HG02610 (cell line): ENCODE measurements around the gene TEX261.

Experiments used
- ATAC-seq: cut with Tn5 transposase; IDR thresholded peaks from one replicate; pipeline ENCODE4 v1.9.1; 2021; ENCODE audit warnings: mild to moderate bottlenecking, moderate library complexity; ENCODE audit not compliant: unreplicated experiment

TEX261 gene

GRCh38 chr2:70982971-70983370, 11.7 kb downstream of the TEX261 start:
- ATAC-seq = no peak

GRCh38 chr2:70981866-70982810, 12.5 kb downstream of the TEX261 start:
- ATAC-seq = no peak

- no peak for ATAC-seq
Measured at GRCh38 chr2:70981421-70981820, 13.3 kb downstream of the TEX261 start.

DNA sequence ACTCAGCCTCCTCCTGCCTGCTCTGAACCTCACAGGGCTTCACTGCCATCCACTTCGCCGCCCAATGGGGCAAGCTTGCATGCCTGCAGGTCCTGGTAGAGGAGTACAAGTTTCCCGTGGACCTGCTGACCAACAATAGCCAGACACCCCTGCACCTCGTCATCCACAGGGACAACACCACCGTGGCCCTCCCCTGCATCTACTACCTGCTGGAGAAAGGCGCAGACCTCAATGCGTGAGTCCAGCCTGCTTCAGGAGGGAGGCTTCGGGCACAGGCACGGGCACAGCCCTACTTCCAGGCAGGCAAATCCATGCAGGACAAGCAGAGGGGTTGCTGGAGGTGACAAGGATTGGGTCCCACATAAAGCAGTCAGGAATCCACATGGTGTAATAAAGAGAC, 15.0 kb downstream of the TEX261 start:
- ATAC-seq = no peak

GRCh38 chr2:70979180-70979488, 15.5 kb downstream of the TEX261 start:
- ATAC-seq = no peak

DNA sequence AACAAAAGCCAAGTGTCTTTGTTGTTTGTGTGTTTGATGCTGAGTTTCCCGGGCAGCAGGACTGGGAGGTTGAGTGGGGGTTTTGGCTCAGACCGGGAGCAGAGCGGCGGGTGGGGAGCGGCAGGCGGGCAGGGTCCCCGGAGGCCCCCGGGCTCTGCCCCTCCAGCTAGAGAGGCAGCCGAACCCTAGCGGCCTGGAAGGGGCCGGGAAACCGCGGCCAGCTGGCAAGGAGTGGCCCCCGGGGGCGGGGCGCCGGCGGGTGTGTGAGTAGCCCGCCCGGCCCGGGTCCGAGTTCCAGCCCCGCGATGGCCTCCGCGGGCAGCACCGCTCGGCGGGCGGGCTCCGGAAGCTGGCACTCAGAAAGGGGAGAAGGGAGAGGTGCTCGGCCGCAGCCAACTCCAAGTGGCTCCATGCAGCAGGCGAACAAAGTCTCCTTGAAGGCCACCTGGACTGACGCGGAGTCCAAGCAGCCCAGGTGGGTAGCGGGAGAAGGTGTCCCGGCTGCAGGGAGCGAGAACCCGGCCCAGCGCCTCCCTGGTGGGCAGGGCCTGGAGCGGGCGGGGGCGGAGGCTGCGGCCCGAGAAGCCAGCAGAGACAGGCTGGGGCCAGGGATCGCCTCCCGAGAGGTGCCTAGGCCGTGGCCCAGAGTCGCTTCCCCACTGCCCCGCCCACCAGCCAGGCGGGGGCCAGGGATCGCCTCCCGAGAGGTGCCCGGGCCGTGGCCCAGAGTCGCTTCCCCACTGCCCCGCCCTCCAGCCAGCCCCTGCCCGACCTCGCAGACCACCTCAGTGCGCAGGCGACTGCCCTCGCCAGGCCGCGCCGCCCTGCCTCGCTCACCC, 16.1 kb downstream of the TEX261 start, which contains the start of gene ANKRD53:
Gene ANKRD53, plus strand, starts transcription at position 290 of the 839 bp plus-strand sequence. Its CDS starts 16 bp downstream, at position 306.
- no peak for ATAC-seq

GRCh38 chr2:70977605-70978205, 17.0 kb downstream of the TEX261 start:
- no peak for ATAC-seq

- no peak for ATAC-seq
Measured at GRCh38 chr2:70975237-70975636, 19.4 kb downstream of the TEX261 start.

GRCh38 chr2:70974592-70974991, 20.1 kb downstream of the TEX261 start:
- ATAC-seq = no peak

DNA sequence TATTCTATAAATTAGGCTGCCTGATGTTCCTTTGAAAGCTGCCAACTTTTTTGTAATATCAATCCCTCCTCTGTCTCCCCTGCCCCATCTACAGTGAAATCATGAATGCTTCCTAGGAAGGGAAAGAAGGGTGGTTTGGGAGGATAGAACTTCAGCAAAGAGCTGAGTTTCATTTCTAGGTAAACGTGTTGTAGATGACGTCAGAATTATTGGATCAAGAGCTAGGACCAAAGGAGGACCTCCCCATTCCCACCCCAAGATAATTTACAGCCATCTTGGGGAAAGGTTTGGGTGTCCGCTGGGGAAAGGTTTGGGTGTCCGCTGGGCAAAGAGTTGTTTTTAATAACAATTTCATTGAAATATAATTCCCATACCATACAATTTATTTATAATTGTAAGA, 27.5 kb downstream of the TEX261 start:
- no peak for ATAC-seq

- no peak for ATAC-seq
Measured at GRCh38 chr2:70966681-70967080, 28.0 kb downstream of the TEX261 start.

DNA sequence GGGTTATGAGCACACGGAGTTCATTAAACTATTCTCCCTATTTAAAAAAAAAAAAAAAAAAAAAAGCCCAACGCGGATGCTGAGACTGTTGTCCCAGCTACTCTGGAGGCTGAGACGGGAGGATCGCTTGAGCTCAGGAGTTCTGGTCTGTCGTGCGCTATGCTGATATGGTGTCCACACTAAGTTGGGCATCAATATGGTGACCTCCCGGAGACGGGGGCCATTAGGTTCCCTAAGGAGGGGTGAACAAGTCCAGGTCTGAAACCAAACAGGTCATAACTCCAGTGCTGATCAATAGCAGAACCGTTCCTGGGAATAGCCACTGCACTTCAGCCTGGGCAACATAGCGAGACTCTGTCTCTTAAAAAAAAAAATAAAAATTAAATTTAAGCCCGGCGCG, 29.2 kb downstream of the TEX261 start:
- ATAC-seq = no peak

DNA sequence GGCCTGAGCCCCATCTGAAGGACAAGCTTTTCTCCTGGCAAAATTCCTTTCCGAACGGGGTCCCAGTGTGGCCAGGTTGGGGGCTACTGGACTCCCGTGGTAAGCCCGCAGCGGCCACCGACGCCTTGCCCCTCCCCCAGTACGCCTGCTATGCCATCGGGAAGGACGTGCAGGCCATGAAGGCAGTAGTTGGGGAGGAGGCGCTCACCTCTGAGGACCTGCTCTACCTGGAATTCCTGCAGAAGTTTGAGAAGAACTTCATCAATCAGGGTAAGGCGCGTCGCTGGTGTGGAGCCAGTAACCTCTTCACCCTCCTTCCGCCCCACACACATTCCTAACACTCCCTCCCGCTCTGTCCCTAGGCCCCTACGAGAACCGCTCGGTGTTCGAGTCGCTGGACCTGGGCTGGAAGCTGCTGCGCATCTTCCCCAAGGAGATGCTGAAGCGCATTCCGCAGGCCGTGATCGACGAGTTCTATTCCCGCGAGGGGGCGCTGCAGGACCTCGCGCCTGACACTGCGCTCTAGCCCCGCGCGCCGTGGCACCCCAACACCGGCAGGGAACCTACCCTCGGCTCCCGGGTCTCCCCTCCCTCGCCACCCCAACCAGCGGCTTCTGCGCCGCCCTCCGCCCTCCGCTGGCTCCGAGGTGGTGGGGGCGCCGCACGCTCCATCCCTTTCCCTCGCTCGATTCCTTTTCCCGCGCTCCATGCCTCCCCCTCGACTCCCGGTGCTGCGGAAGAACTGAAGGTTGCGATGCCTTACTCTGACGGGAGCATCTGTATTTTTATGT, 29.9 kb downstream of the TEX261 start:
- ATAC-seq = peak; percentile 73

- ATAC-seq = no peak
Measured at GRCh38 chr2:70964133-70964532, 30.5 kb downstream of the TEX261 start.

DNA sequence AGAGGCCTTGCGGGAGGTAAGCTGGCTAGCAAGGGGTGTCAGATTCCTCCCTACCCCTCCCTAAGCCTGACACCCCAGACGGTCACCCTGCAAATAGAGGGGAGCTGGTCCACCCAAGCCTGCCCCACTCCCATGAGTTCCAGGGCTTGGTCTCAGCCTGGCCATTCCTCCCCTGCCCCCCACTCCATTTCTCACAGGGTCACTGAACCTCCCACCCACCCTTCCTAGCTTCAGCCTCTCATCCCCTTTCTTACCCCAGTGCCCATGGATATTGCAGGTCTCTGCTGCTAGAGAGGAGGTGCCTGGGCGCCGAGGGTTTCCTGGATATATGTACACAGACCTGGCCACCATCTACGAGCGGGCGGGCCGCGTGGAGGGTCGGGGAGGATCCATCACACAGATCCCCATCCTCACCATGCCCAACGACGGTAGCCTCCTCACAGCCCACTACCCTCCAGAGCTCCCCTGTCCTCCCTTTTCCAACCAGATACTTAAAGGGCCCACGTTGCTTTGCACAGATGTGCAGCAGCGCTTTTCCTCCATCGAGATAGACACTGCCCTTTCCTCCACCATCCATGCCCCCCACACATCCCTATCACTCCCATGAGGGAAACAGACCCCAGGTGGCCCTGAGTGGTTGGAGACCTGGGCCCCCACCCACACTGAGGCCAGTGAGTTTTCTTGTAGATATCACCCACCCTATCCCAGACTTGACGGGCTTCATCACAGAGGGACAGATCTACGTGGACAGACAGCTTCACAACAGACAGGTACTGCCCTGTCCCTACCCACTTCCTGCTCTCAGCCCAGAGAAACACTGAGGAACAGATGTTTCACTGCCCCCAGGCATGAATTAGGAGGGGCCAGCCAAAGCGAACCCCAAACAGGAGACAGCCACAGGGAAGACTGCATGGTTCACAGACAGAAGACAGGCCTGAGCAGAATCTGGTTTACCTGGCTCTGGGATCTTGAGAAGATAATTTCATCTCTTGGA, 31.5 kb downstream of the TEX261 start:
- ATAC-seq = no peak

GRCh38 chr2:70962211-70962884, 32.3 kb downstream of the TEX261 start:
- no peak for ATAC-seq

GRCh38 chr2:70961648-70961994, 33.1 kb downstream of the TEX261 start:
- ATAC-seq = no peak

GRCh38 chr2:70960833-70961647, 33.6 kb downstream of the TEX261 start:
- no peak for ATAC-seq
